GM23248 (cell line): ENCODE data around the gene RPL22.

Experiments used
- EZH2 ChIP-seq: fragments of 200-600 bp; sonication (generic); IDR thresholded peaks from 2 replicates; pipeline ENCODE4 v1.6.1; 2018; ENCODE audit warnings: antibody characterized with exemption, mild to moderate bottlenecking; ENCODE audit not compliant: insufficient read depth, poor library complexity, severe bottlenecking
- EZH2phosphoT487 ChIP-seq: fragments of 200-600 bp; sonication (generic); IDR thresholded peaks from 2 replicates; pipeline ENCODE4 v1.6.1; 2018; ENCODE audit warnings: antibody characterized with exemption, moderate library complexity, mild to moderate bottlenecking, low read depth; ENCODE audit not compliant: insufficient read depth

GRCh38 chr1:6162773-6163172 is 36.6 kb downstream of the RPL22 start:
- TF ChIP-seq EZH2phosphoT487 (no peak), EZH2 (no peak)
